Activated CD8-positive, alpha-beta memory T cell treated with anti-CD3 and anti-CD28 coated beads for 48 hours (primary cell): ENCODE data around the gene XPNPEP1.
"Not testable (repeated sequence)": the region's sequence is repeated elsewhere in the genome, so short reads cannot be mapped to it uniquely, and the experiment has no call there.

Experiments used
- DNase-seq, 3 experiments: peaks; one replicate each; pipeline ENCODE4 v3.0.0-alpha.2; 2020; ENCODE audit warnings: low read depth in 2 of 3, low spot score in 2 of 3

XPNPEP1 gene

GRCh38 chr10:109924967-109925620 lies 1.8 kb upstream of the XPNPEP1 start:
- no peak for DNase-seq

GRCh38 chr10:109924087-109924486 lies 776 bp upstream of the XPNPEP1 start:
- DNase-seq = no peak

GRCh38 chr10:109922358-109922975 lies 844 bp downstream of the XPNPEP1 start:
- DNase-seq = no peak

- DNase-seq = no peak
Observed at GRCh38 chr10:109920016-109920415, 3.3 kb downstream of the XPNPEP1 start.

- DNase-seq = no peak
Observed at GRCh38 chr10:109919220-109919619, 4.1 kb downstream of the XPNPEP1 start.

- not testable (repeated sequence) for DNase-seq
Observed at GRCh38 chr10:109918707-109919106, 4.6 kb downstream of the XPNPEP1 start.

GRCh38 chr10:109915566-109915965 lies 7.7 kb downstream of the XPNPEP1 start:
- no peak for DNase-seq

- no peak for DNase-seq
Observed at GRCh38 chr10:109914966-109915365, 8.3 kb downstream of the XPNPEP1 start.

GRCh38 chr10:109913306-109913892 lies 9.9 kb downstream of the XPNPEP1 start:
- no peak for DNase-seq

GRCh38 chr10:109912335-109913281 lies 10.7 kb downstream of the XPNPEP1 start:
- DNase-seq = no peak

GRCh38 chr10:109911903-109912302 lies 11.4 kb downstream of the XPNPEP1 start:
- DNase-seq = no peak

GRCh38 chr10:109906316-109906715 lies 17.0 kb downstream of the XPNPEP1 start:
- no peak for DNase-seq

GRCh38 chr10:109904397-109904796 lies 18.9 kb downstream of the XPNPEP1 start:
- no peak for DNase-seq

- no peak for DNase-seq
Observed at GRCh38 chr10:109902992-109903947, 20.0 kb downstream of the XPNPEP1 start.

GRCh38 chr10:109899356-109900331 lies 23.7 kb downstream of the XPNPEP1 start:
- no peak for DNase-seq

- no peak for DNase-seq
Observed at GRCh38 chr10:109898666-109899355, 24.5 kb downstream of the XPNPEP1 start.

GRCh38 chr10:109898007-109898406 lies 25.3 kb downstream of the XPNPEP1 start:
- DNase-seq = no peak

GRCh38 chr10:109895848-109896247 lies 27.5 kb downstream of the XPNPEP1 start:
- DNase-seq = no peak
